Stimulated activated effector memory CD8-positive, alpha-beta T cell treated with anti-CD3 and anti-CD28 coated beads, Interleukin-12 subunit alpha, Interleukin-12 subunit beta, amount 100 ng/mL, for 72 hours (primary cell): ENCODE results near the gene ARHGAP18.

Source experiments
- ATAC-seq: fragments of 150-1000 bp; cut with Tn5 transposase; 2 replicates; pipeline ENCODE4 v1.10.0; 2021
- DNase-seq, 2 donors: peaks; one replicate each; pipeline ENCODE4 v3.0.0; 2021 to 2022; ENCODE audit warnings: low spot score in 2 of 2
- H3K27ac Mint-ChIP-seq: one replicate; pipeline ENCODE4 v1.8.0; 2022; ENCODE audit warnings: mild to moderate bottlenecking, mixed read lengths
- H3K36me3 Mint-ChIP-seq: one replicate; pipeline ENCODE4 v1.8.0; 2022; ENCODE audit warnings: mild to moderate bottlenecking, mixed read lengths
- H3K4me1 Mint-ChIP-seq: one replicate; pipeline ENCODE4 v1.8.0; 2022; ENCODE audit warnings: mixed read lengths
- H3K4me3 Mint-ChIP-seq: one replicate; pipeline ENCODE4 v1.8.0; 2022; ENCODE audit warnings: mild to moderate bottlenecking, mixed read lengths
- H3K9me3 Mint-ChIP-seq: one replicate; pipeline ENCODE4 v1.8.0; 2022; ENCODE audit warnings: mixed read lengths

ARHGAP18 gene

DNA sequence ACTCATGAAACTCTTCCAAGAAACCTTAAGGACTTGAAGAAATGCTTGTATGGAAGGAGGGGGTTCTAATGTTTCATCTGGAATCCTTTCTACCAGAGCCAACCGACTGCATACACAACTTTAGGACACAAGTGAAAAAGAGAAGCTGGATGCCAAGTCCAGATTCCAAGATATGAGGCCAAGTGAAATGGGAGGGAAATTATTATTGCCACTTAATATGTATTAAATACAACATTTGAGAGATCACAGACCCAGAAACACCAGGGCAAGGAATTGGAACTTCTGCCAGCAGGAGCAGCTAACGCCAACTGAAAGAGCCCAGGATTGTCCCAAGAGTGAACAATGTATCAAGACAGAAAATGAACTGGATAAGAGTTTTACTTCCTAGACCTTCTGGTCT, 144.2 kb downstream of the ARHGAP18 start:
- DNase-seq (no peak), ATAC-seq (no peak)
- no peaks in the 10 kb centered on the region for H3K36me3 Mint-ChIP-seq
- H3K4me1 Mint-ChIP-seq = no peaks in the 10 kb centered on the region
- H3K4me3 Mint-ChIP-seq = no peak overlapping the region
- no peak overlapping the region for H3K27ac Mint-ChIP-seq
- no peaks in the 10 kb centered on the region for H3K9me3 Mint-ChIP-seq

DNA sequence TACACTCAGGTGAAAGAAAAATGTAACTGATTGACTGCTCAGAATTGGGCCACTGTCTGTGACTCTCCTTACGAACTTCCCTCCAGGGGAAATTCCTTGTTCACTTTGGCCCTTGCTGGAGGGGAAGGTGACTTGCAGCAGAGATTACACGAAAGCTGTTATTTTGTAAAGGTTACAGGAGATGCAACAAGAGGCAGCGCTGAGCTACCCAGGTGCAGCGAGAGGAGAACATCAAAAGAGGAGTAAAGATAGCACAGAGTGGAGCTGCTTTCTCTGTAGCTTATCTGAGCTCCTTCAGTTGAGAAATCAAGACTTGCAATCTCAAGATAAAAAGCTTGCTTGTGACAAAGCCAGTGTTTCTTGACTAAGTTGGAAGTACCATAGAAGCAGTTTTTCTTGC, 144.6 kb downstream of the ARHGAP18 start:
- Mint-ChIP-seq H3K4me1 (no peaks in the 10 kb centered on the region), H3K27ac (no peak overlapping the region), H3K36me3 (no peaks in the 10 kb centered on the region), H3K9me3 (no peaks in the 10 kb centered on the region), H3K4me3 (no peak overlapping the region)
- ATAC-seq (no peak), DNase-seq (no peak)

DNA sequence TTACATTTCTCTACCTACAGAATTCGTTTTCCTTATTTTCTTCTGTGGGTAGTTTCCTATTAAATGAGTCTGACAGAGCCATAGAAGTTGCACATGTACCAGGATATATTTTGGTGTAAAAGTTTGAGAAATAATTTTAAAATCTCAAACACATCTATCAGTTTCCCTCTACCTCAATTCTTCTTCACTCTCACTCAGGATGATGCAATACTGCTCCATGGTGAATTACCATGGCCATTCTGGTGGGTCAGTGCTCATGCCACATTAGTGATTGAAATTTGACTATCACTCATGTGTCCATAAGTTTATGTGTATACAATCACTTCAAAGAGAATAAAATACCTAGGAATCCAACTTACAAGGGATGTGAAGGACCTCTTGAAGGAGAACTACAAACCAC, 151.7 kb downstream of the ARHGAP18 start:
- ATAC-seq (no peak), DNase-seq (no peak)
- no peaks in the 10 kb centered on the region for H3K9me3 Mint-ChIP-seq
- no peaks in the 10 kb centered on the region for H3K4me1 Mint-ChIP-seq
- no peak overlapping the region for H3K27ac Mint-ChIP-seq
- no peaks in the 10 kb centered on the region for H3K36me3 Mint-ChIP-seq
- no peak overlapping the region for H3K4me3 Mint-ChIP-seq

DNA sequence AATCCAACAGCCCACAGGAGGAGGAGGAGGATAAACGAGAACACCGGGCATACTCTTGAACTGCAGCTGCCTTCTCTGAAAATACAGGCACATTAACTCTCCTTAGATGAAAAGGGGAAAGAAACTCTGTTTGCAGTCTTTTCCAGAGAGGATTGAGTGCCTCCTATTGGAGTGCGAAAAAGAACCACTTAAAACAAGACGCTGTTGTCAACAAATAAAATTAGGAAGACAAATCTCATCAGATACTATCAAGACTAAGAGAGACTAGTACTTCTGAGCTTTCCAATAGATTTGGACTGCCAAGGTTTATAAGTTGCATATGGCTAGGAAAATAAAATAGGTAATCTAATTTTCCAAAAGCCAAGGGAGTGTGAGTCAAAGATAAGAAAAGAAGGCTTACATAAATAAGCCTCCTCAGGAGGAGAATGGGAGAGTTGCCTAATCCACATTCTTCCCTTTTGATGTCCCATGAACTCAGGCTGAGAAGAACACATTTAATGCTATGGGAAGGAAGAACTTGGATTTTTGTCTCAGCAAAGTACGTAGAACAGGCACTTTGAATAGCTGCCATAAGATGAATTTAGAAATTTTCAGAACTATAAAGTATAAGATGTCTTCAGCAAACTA, 154.7 kb downstream of the ARHGAP18 start:
- no peaks in the 10 kb centered on the region for H3K9me3 Mint-ChIP-seq
- no peak overlapping the region for H3K4me3 Mint-ChIP-seq
- no peak overlapping the region for H3K27ac Mint-ChIP-seq
- H3K36me3 Mint-ChIP-seq = no peaks in the 10 kb centered on the region
- no peaks in the 10 kb centered on the region for H3K4me1 Mint-ChIP-seq
- ATAC-seq (no peak), DNase-seq (no peak)

- Mint-ChIP-seq H3K4me1 (no peaks in the 10 kb centered on the region), H3K9me3 (no peaks in the 10 kb centered on the region), H3K27ac (no peak overlapping the region), H3K36me3 (no peaks in the 10 kb centered on the region), H3K4me3 (no peak overlapping the region)
- DNase-seq (no peak), ATAC-seq (no peak)
Observed at GRCh38 chr6:129552413-129552812, 157.6 kb downstream of the ARHGAP18 start.

DNA sequence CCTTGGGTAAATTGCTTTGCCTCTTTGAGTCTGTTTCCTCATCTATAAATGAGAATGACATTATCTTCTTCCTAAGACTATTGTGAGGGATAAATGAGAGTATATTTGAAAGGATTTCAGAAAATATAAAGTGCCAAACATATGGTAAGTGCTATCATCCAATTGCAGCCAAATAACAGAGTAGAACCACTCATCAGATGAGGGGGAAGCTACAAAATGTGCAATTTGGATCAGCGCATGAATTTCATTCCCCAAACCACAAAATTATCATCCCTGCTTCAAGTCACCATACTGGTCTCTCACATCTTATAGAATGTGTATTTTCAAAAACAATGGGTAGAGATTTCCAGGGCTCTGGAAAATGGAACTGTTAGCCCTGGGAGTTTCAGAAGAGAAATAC, 158.5 kb downstream of the ARHGAP18 start:
- H3K27ac Mint-ChIP-seq = no peak overlapping the region
- ATAC-seq = no peak
- no peaks in the 10 kb centered on the region for H3K9me3 Mint-ChIP-seq
- H3K36me3 Mint-ChIP-seq = no peaks in the 10 kb centered on the region
- H3K4me3 Mint-ChIP-seq = no peak overlapping the region
- H3K4me1 Mint-ChIP-seq = no peaks in the 10 kb centered on the region
- DNase-seq = no peak

GRCh38 chr6:129546702-129547101, 163.3 kb downstream of the ARHGAP18 start:
- DNase-seq (no peak), ATAC-seq (no peak)
- H3K36me3 Mint-ChIP-seq = no peaks in the 10 kb centered on the region
- no peaks in the 10 kb centered on the region for H3K9me3 Mint-ChIP-seq
- no peak overlapping the region for H3K4me3 Mint-ChIP-seq
- no peaks in the 10 kb centered on the region for H3K4me1 Mint-ChIP-seq
- no peak overlapping the region for H3K27ac Mint-ChIP-seq

DNA sequence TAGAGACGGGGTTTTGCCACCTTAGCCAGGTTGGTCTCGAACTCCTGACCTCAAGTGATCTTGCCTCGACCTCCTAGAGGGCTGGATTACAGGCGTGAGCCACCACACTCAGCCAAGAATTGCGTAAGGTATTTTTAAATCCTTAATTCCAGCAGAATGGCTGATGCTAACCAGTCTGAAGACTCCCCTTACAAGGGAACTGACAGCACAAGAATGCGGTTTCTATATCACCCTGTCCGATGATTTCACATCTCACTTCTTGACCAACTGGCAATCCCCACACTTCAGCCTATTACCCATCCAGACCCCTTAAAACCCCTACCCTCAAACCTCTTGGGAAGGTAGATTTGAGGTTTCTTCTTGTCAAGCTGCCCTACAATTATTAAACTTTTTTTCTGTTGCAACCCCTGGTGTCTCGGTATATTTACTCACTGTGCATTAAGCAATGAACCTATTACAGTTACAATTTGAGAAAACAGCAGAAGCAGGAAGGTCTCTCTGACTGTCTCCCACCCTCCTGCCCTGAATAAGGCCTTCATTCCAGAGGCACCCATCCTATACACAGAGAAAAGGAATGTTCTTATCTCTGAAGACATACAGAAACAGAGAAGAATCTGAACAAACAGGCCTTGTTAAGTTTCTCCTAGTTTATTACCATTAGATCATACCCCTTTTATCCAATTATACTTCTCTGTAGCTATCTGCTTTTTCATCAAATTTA, 164.9 kb downstream of the ARHGAP18 start:
- no peak for DNase-seq
- no peaks in the 10 kb centered on the region for H3K9me3 Mint-ChIP-seq
- no peaks in the 10 kb centered on the region for H3K36me3 Mint-ChIP-seq
- no peaks in the 10 kb centered on the region for H3K4me1 Mint-ChIP-seq
- no peak for ATAC-seq
- no peak overlapping the region for H3K4me3 Mint-ChIP-seq
- H3K27ac Mint-ChIP-seq = no peak overlapping the region

DNA sequence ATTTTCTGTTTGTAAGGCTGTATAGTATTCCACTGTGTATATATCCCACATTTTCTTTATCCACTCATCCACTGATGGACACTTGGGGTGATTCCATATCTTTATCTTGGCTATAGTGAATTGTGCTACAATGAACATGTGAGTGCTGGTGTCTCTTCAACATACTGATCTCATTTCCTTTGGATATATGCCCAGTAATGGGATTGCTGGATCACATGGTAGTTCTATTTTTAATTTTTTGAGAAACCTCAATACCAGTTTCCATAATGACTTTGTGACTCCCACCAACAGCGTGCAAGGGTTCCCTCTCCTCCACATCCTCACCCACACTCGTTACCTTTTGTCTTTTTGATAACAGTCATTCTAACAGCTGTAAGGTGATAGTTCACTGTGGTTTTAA, 166.0 kb downstream of the ARHGAP18 start:
- ATAC-seq = no peak
- H3K36me3 Mint-ChIP-seq = no peaks in the 10 kb centered on the region
- no peaks in the 10 kb centered on the region for H3K4me1 Mint-ChIP-seq
- H3K27ac Mint-ChIP-seq = no peak overlapping the region
- no peak for DNase-seq
- no peaks in the 10 kb centered on the region for H3K9me3 Mint-ChIP-seq
- H3K4me3 Mint-ChIP-seq = no peak overlapping the region

- H3K4me1 Mint-ChIP-seq = no peaks in the 10 kb centered on the region
- H3K27ac Mint-ChIP-seq = no peak overlapping the region
- no peaks in the 10 kb centered on the region for H3K9me3 Mint-ChIP-seq
- no peaks in the 10 kb centered on the region for H3K36me3 Mint-ChIP-seq
- H3K4me3 Mint-ChIP-seq = no peak overlapping the region
- ATAC-seq (no peak), DNase-seq (no peak)
Observed at GRCh38 chr6:129542705-129543104, 167.3 kb downstream of the ARHGAP18 start.

GRCh38 chr6:129539032-129539431, 170.9 kb downstream of the ARHGAP18 start:
- Mint-ChIP-seq H3K4me1 (no peaks in the 10 kb centered on the region), H3K36me3 (no peaks in the 10 kb centered on the region), H3K4me3 (no peak overlapping the region), H3K9me3 (no peaks in the 10 kb centered on the region), H3K27ac (no peak overlapping the region)
- ATAC-seq = no peak
- DNase-seq = no peak

- Mint-ChIP-seq H3K4me1 (no peaks in the 10 kb centered on the region), H3K9me3 (no peaks in the 10 kb centered on the region), H3K36me3 (no peaks in the 10 kb centered on the region), H3K4me3 (no peak overlapping the region), H3K27ac (no peak overlapping the region)
- ATAC-seq = no peak
- DNase-seq = no peak
Observed at GRCh38 chr6:129536271-129536670, 173.7 kb downstream of the ARHGAP18 start.

- Mint-ChIP-seq H3K27ac (no peak overlapping the region), H3K9me3 (no peaks in the 10 kb centered on the region), H3K36me3 (no peaks in the 10 kb centered on the region), H3K4me1 (no peaks in the 10 kb centered on the region), H3K4me3 (no peak overlapping the region)
- no peak for DNase-seq
- no peak for ATAC-seq
Observed at GRCh38 chr6:129534926-129535325, 175.1 kb downstream of the ARHGAP18 start.
